IMR-90 (cell line): ENCODE results near the gene ROS1. TPM values are rescaled to one million over a fixed set of nuclear protein-coding genes. Genes with fewer than 3 reads are reported as not detected.

Experiments
- ATAC-seq: fragments of 200-7000 bp; cut with Tn5 transposase; 2 replicates; pipeline ENCODE4 v1.9.1; 2020; ENCODE audit warnings: low read depth, mild to moderate bottlenecking, moderate library complexity
- BruUV-seq: library from RNA; stranded (reverse); fragments of 400-500 nt; replicated peaks from 2 replicates; lab custom pipeline; 2021; lab: Mats Ljungman, UMichigan
- CTCF ChIA-PET: fragments of 300-600 bp; formaldehyde crosslinking; extraction: SDS; loops from one replicate; lab custom pipeline; 2021; ENCODE audit warnings: antibody characterized with exemption; lab: Yijun Ruan, JAX
- POLR2A ChIA-PET: fragments of 300-600 bp; sonication (Branson Sonifier 250); formaldehyde crosslinking; loops from one replicate; lab custom pipeline; 2022; ENCODE audit warnings: antibody characterized with exemption; ENCODE audit not compliant: unreplicated experiment; lab: Charles Lee
- DNase-seq: peaks from one replicate; pipeline ENCODE4 v3.0.0; 2013
- H2AFZ ChIP-seq: replicated peaks from 2 replicates; pipeline ENCODE3; 2013; ENCODE audit warnings: low read length, mild to moderate bottlenecking; ENCODE audit not compliant: poor library complexity
- H2AK5ac ChIP-seq: 2 replicates; pipeline ENCODE4 v1.6.1; 2013; ENCODE audit warnings: low read depth, low read length, inconsistent platforms
- H2AK9ac ChIP-seq: replicated peaks from 2 replicates; pipeline ENCODE3; 2013; ENCODE audit warnings: mild to moderate bottlenecking, low read depth, low read length, moderate library complexity; ENCODE audit not compliant: poor library complexity
- H2BK120ac ChIP-seq: 2 replicates; pipeline ENCODE4 v1.6.1; 2013; ENCODE audit warnings: low read depth, low read length, inconsistent platforms
- H2BK15ac ChIP-seq: 3 replicates; pipeline ENCODE4 v1.6.1; 2013; ENCODE audit warnings: low read depth, low read length, inconsistent platforms
- H2BK20ac ChIP-seq: 2 replicates; pipeline ENCODE4 v1.6.1; 2013; ENCODE audit warnings: low read depth, mild to moderate bottlenecking, inconsistent platforms, low read length, moderate library complexity
- H2BK5ac ChIP-seq: 2 replicates; pipeline ENCODE4 v1.6.1; 2013; ENCODE audit warnings: mild to moderate bottlenecking, low read depth, low read length, inconsistent platforms; ENCODE audit not compliant: poor library complexity, severe bottlenecking
- H3K14ac ChIP-seq: replicated peaks from 2 replicates; pipeline ENCODE4 v1.6.1; 2013; ENCODE audit warnings: low read depth, low read length, inconsistent platforms
- H3K18ac ChIP-seq: 2 replicates; pipeline ENCODE4 v1.6.1; 2013; ENCODE audit warnings: low read depth, low read length, control low read depth
- H3K23ac ChIP-seq: 2 replicates; pipeline ENCODE4 v1.6.1; 2013; ENCODE audit warnings: low read depth, low read length, inconsistent platforms
- H3K27ac ChIP-seq: 2 replicates; pipeline ENCODE4 v1.5.1; 2013; ENCODE audit warnings: mild to moderate bottlenecking, control low read depth, low read length; ENCODE audit not compliant: insufficient read depth
- H3K27me3 ChIP-seq: 2 replicates; pipeline ENCODE4 v1.6.1; 2013; ENCODE audit warnings: low read length; ENCODE audit not compliant: control insufficient read depth, insufficient read depth
- H3K36me3 ChIP-seq: 2 replicates; pipeline ENCODE4 v1.6.1; 2013; ENCODE audit warnings: low read length, mixed read lengths; ENCODE audit not compliant: control insufficient read depth, insufficient read depth
- H3K4ac ChIP-seq: 2 replicates; pipeline ENCODE4 v1.6.1; 2013; ENCODE audit warnings: low read depth, low read length, inconsistent platforms
- H3K4me1 ChIP-seq: 2 replicates; pipeline ENCODE4 v1.6.1; 2013; ENCODE audit warnings: low read length, mixed read lengths; ENCODE audit not compliant: control insufficient read depth, insufficient read depth
- H3K4me2 ChIP-seq: 2 replicates; pipeline ENCODE4 v1.6.1; 2013; ENCODE audit warnings: low read depth, mild to moderate bottlenecking, control low read depth, low read length, moderate library complexity
- H3K4me3 ChIP-seq: 2 replicates; pipeline ENCODE4 v1.5.1; 2013; ENCODE audit warnings: low read depth, mild to moderate bottlenecking, control low read depth, low read length, moderate library complexity; ENCODE audit not compliant: insufficient read depth
- H3K56ac ChIP-seq: 2 replicates; pipeline ENCODE4 v1.6.1; 2013; ENCODE audit warnings: low read length, inconsistent platforms; ENCODE audit not compliant: insufficient read depth; ENCODE audit errors: extremely low read depth
- H3K79me1 ChIP-seq, 2 experiments: 2 replicates each; pipeline ENCODE4 v1.6.1; 2013; ENCODE audit warnings: low read length in 2 of 2, inconsistent platforms in 1 of 2, low read depth in 1 of 2
- H3K9ac ChIP-seq: 2 replicates; pipeline ENCODE4 v1.6.1; 2013; ENCODE audit warnings: low read depth, low read length, control low read depth
- H3K9me1 ChIP-seq: 2 replicates; pipeline ENCODE4 v1.6.1; 2013; ENCODE audit warnings: low read length, inconsistent platforms; ENCODE audit not compliant: insufficient read depth
- H3K9me3 ChIP-seq: 2 replicates; pipeline ENCODE4 v1.6.1; 2013; ENCODE audit warnings: low read length; ENCODE audit not compliant: control insufficient read depth, insufficient read depth
- H4K20me1 ChIP-seq: 2 replicates; pipeline ENCODE4 v1.6.1; 2013; ENCODE audit warnings: low read length, inconsistent platforms; ENCODE audit not compliant: insufficient read depth
- H4K5ac ChIP-seq: 2 replicates; pipeline ENCODE4 v1.6.1; 2013; ENCODE audit warnings: mild to moderate bottlenecking, low read depth, low read length, control low read depth
- H4K8ac ChIP-seq, 2 experiments: 2 replicates each; pipeline ENCODE4 v1.6.1; 2013; ENCODE audit warnings: low read depth in 2 of 2, low read length in 2 of 2, control low read depth in 1 of 2, inconsistent platforms in 1 of 2
- H4K91ac ChIP-seq: 2 replicates; pipeline ENCODE4 v1.6.1; 2013; ENCODE audit warnings: low read depth, low read length, inconsistent platforms; ENCODE audit not compliant: insufficient read depth
- BHLHE40 ChIP-seq: fragments of 150-350 bp; IDR thresholded peaks from 2 replicates; pipeline ENCODE4 v1.6.1; 2016; ENCODE audit warnings: mild to moderate bottlenecking, low read depth, low read length
- CEBPB ChIP-seq: IDR thresholded peaks from 2 replicates; pipeline ENCODE4 v1.6.1; 2012; ENCODE audit warnings: low read depth, low read length, improper control_type of control experiment
- CHD1 ChIP-seq: IDR thresholded peaks from 2 replicates; pipeline ENCODE4 v1.6.1; 2012; ENCODE audit warnings: low read depth, low read length, improper control_type of control experiment
- FOS ChIP-seq: fragments of 150-350 bp; IDR thresholded peaks from 2 replicates; pipeline ENCODE4 v1.6.1; 2016; ENCODE audit warnings: low read depth, low read length
- MAZ ChIP-seq: IDR thresholded peaks from 2 replicates; pipeline ENCODE4 v1.6.1; 2012; ENCODE audit warnings: low read depth, mild to moderate bottlenecking, low read length, improper control_type of control experiment, moderate library complexity, borderline replicate concordance
- NFE2L2 ChIP-seq: fragments of 150-350 bp; IDR thresholded peaks from 2 replicates; pipeline ENCODE4 v1.6.1; 2016; ENCODE audit warnings: low read depth, mild to moderate bottlenecking, low read length
- POLR2A ChIP-seq: IDR thresholded peaks from 2 replicates; pipeline ENCODE4 v1.6.1; 2012; ENCODE audit warnings: mild to moderate bottlenecking, low read depth, low read length
- RAD21 ChIP-seq: IDR thresholded peaks from 2 replicates; pipeline ENCODE4 v1.6.1; 2012; ENCODE audit warnings: low read length, improper control_type of control experiment
- RFX5 ChIP-seq: IDR thresholded peaks from 2 replicates; pipeline ENCODE4 v1.8.0; 2012; ENCODE audit warnings: low read depth, mild to moderate bottlenecking, low read length, moderate library complexity
- SMC3 ChIP-seq: fragments of 150-350 bp; IDR thresholded peaks from 2 replicates; pipeline ENCODE4 v1.6.1; 2016; ENCODE audit warnings: low read depth, mild to moderate bottlenecking, antibody characterized with exemption, low read length, moderate library complexity
- WGBS, 2 experiments: methylation state at CpG; one replicate each; pipeline versions ENCODE4 v1.1.5 to v1.1.7; 2013; ENCODE audit warnings: missing lambda C conversion rate in 2 of 2; ENCODE audit not compliant: insufficient read length in 1 of 2; ENCODE audit errors: extremely low coverage in 2 of 2; 5-methylcytosine and 5-hydroxymethylcytosine counted together
- dilution Hi-C: fragments of 300-500 bp; cut with HindIII; formaldehyde crosslinking; loops from one replicate; pipeline ENCODE4 v1.14.3; 2018; ENCODE audit warnings: low sequenced_read_pairs; ENCODE audit not compliant: unreplicated experiment
- in situ Hi-C: fragments of 300-500 bp; cut with MboI; formaldehyde crosslinking; loops from 3 replicates; pipeline ENCODE4 v1.14.3; 2019; ENCODE audit warnings: low sequenced_read_pairs, inconsistent platforms, mixed read lengths
- intact Hi-C: fragments of 100-400 bp; cut with micrococcal nuclease; formaldehyde crosslinking; loops from 2 replicates; pipeline ENCODE4 v1.10.0; 2022
- polyA plus RNA-seq, 3 experiments: library from polyadenylated mRNA; depleted of rRNA; stranded (reverse); fragments of >200 nt; gene quantifications; 2 replicates each; pipeline ENCODE4 v1.2.3, GENCODE V29; 2012; ENCODE audit warnings: low replicate concordance in 1 of 3
- total RNA-seq: library from RNA; depleted of rRNA; stranded (reverse); fragments of >200 nt; gene quantifications from 2 replicates; pipeline ENCODE4 v1.2.3, GENCODE V29; 2012
- TF ChIP-seq, protein P1 (sequence below): fragments of 150-350 bp; IDR thresholded peaks from 2 replicates; pipeline ENCODE4 v1.6.1; 2017; ENCODE audit warnings: mild to moderate bottlenecking, antibody characterized with exemption, low read length, low read depth
- TF ChIP-seq, protein P2 (sequence below): conservative IDR thresholded peaks from 2 replicates; pipeline ENCODE4 v1.5.1; 2012; ENCODE audit warnings: mild to moderate bottlenecking, low read depth, low read length, improper control_type of control experiment
- TF ChIP-seq, protein P3 (sequence below): fragments of 150-350 bp; IDR thresholded peaks from 2 replicates; pipeline ENCODE4 v1.6.1; 2016; ENCODE audit warnings: low read depth, mild to moderate bottlenecking, low read length, moderate library complexity, borderline replicate concordance

Gene ROS1
- total and polyA plus RNA-seq, 2 of the 4 experiments (the other 2 are of a cell fraction) = under 0.01 to 0.03 TPM

DNA sequence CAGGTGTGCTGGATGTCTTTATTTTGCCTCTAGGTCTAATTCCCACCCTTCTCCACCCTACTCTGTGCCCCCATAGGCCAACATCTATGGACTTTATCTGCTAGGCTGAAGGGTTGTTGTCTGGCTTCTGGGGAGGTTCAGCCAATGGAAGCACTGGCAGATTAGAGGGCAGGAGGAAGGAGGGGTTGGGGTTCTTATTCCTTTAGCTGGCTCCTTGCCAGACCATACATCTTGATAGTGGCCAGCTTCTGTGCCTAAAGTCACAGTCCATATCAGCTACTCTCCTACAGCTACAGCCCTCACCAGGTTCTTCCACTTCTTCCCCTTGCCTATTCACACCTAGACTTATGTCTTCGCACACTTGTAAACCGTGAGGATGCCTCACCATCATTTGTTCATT lies 41.1 kb downstream of the ROS1 start:
- POLR2A ChIA-PET = no interaction called here
- in situ Hi-C loops = no loop called here
- no TSS peak for BruUV-seq
- H3K18ac ChIP-seq = no peak overlapping the region
- H2AK5ac ChIP-seq = no peak overlapping the region
- 75% methylated on average over 2 of the region's 2 CpGs; no CpG with 5 or more reads in 1 of the 2 experiments for WGBS, 2 experiments
- no peak overlapping the region for H4K8ac ChIP-seq
- no peak overlapping the region for H2BK5ac ChIP-seq
- H2BK120ac ChIP-seq = no peak overlapping the region
- no peak overlapping the region for H2BK20ac ChIP-seq
- ATAC-seq (no peak), DNase-seq (no peak)
- no peak overlapping the region for H3K4ac ChIP-seq
- no peak overlapping the region for H3K56ac ChIP-seq
- H3K79me1 ChIP-seq = no peaks in the 10 kb centered on the region
- intact Hi-C loops = no loop called here
- H3K27me3 ChIP-seq = no peaks in the 10 kb centered on the region
- H3K14ac ChIP-seq = no peak overlapping the region
- TF ChIP-seq CHD1 (no peak), CEBPB (no peak), RFX5 (no peak), NFE2L2 (no peak), RAD21 (no peak), FOS (no peak), SMC3 (no peak), POLR2A (no peak), MAZ (no peak), BHLHE40 (no peak)
- TF ChIP-seq, protein P1, sequence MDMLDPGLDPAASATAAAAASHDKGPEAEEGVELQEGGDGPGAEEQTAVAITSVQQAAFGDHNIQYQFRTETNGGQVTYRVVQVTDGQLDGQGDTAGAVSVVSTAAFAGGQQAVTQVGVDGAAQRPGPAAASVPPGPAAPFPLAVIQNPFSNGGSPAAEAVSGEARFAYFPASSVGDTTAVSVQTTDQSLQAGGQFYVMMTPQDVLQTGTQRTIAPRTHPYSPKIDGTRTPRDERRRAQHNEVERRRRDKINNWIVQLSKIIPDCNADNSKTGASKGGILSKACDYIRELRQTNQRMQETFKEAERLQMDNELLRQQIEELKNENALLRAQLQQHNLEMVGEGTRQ = no peak
- TF ChIP-seq, protein P2, sequence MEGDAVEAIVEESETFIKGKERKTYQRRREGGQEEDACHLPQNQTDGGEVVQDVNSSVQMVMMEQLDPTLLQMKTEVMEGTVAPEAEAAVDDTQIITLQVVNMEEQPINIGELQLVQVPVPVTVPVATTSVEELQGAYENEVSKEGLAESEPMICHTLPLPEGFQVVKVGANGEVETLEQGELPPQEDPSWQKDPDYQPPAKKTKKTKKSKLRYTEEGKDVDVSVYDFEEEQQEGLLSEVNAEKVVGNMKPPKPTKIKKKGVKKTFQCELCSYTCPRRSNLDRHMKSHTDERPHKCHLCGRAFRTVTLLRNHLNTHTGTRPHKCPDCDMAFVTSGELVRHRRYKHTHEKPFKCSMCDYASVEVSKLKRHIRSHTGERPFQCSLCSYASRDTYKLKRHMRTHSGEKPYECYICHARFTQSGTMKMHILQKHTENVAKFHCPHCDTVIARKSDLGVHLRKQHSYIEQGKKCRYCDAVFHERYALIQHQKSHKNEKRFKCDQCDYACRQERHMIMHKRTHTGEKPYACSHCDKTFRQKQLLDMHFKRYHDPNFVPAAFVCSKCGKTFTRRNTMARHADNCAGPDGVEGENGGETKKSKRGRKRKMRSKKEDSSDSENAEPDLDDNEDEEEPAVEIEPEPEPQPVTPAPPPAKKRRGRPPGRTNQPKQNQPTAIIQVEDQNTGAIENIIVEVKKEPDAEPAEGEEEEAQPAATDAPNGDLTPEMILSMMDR = no peak
- TF ChIP-seq, protein P3, sequence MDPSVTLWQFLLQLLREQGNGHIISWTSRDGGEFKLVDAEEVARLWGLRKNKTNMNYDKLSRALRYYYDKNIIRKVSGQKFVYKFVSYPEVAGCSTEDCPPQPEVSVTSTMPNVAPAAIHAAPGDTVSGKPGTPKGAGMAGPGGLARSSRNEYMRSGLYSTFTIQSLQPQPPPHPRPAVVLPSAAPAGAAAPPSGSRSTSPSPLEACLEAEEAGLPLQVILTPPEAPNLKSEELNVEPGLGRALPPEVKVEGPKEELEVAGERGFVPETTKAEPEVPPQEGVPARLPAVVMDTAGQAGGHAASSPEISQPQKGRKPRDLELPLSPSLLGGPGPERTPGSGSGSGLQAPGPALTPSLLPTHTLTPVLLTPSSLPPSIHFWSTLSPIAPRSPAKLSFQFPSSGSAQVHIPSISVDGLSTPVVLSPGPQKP = no peak
- H4K91ac ChIP-seq = no peak overlapping the region
- no peak overlapping the region for H2BK15ac ChIP-seq
- H3K9me3 ChIP-seq = no peaks in the 10 kb centered on the region
- H3K23ac ChIP-seq = no peak overlapping the region
- H2AFZ ChIP-seq = no peak overlapping the region
- H2AK9ac ChIP-seq = peak overlapping the region; percentile 11
- H3K36me3 ChIP-seq = no peaks in the 10 kb centered on the region
- dilution Hi-C loops = no loop called here
- H3K27ac ChIP-seq = no peak overlapping the region
- H4K5ac ChIP-seq = no peak overlapping the region
- H4K20me1 ChIP-seq = no peaks in the 10 kb centered on the region
- H3K4me1 ChIP-seq = no peaks in the 10 kb centered on the region
- no peak overlapping the region for H3K4me2 ChIP-seq
- H3K9ac ChIP-seq = no peak overlapping the region
- no peaks in the 10 kb centered on the region for H3K9me1 ChIP-seq
- CTCF ChIA-PET = no interaction called here
- H3K4me3 ChIP-seq = no peak overlapping the region
